IPS DF 4.7 (cell line): Measurements from ENCODE around the gene CDCA4.
"Not testable (repeated sequence)": the region's sequence is repeated elsewhere in the genome, so short reads cannot be mapped to it uniquely, and the experiment has no call there.

ENCODE experiments used
- DNase-seq: peaks from one replicate; pipeline ENCODE4 v3.0.0-alpha.2; 2013; ENCODE audit warnings: low spot score; ENCODE audit errors: extremely low read depth

Gene CDCA4

GRCh38 chr14:105034315-105035039, 13.6 kb upstream of the CDCA4 start:
- DNase-seq = no peak

GRCh38 chr14:105033412-105033900, 12.6 kb upstream of the CDCA4 start:
- not testable (repeated sequence) for DNase-seq

- not testable (repeated sequence) for DNase-seq
These were observed 11.6 kb upstream of the CDCA4 start for GRCh38 chr14:105032451-105032901.

DNA sequence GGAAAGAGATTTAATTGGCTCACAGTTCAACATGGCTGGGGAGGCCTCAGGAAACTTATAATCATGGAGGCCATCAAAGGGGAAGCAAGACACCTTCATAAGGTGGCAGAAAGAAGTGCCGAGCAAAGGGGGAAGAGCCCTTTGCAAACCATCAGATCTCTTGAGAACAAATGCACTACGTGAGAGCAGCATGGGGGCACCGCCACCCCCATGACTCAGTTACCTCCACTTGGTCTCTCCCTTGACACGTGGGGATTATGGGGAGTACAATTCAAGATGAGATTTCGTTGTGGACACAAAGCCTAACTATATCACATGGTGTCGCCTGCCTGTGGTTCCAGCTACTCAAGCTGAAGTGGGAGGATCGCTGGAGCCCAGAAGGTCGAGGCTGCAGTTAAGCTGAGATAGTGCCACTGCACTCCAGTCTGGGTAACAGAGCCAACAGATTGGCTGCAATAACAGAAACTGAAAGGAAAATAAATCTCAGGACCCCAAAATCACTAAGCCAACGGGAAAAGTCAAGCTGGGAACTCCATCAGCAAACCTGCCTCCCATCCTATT, 10.0 kb upstream of the CDCA4 start:
- no peak for DNase-seq

DNA sequence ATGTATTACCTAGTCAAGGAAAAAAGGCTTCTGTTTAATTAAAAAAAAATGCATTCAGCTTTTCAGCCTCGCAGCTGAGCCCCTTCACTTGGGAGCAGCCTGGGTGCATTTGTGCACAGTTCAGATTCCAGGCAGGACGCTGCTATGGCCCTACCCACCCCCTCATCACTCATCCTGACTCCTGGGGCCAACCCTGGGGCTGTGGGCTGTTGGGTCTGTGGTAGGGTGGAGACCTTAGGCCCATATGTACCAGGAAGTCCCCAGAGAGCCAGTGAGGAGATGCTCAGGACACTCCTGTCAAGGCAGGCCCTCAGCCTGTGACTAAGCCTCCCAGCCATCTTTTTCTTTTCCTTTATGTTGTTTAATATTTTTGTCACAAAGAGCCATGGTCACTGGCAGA, 9.3 kb upstream of the CDCA4 start:
- no peak for DNase-seq

DNA sequence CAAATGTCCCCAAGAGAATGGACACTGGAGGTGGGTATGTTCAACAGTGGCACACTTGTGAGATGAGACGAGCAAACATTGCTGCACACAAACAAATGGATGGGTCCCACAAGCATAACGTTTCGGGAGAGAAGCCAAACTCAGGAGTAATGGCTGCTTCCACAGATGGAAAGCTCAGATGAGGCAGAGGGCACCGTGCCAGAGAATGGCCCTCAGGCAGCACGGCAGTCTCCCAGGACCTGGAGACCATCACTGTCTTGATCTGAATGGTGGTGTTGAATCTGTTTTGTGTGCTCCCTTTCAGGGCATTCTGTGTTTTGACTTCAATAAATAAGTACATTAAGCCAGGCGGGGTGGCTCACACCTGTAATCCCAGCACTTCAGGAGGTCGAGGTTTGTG, 8.5 kb upstream of the CDCA4 start:
- no peak for DNase-seq

- DNase-seq = no peak
These were observed 7.5 kb upstream of the CDCA4 start for GRCh38 chr14:105028251-105028927.

GRCh38 chr14:105027718-105028117, 6.8 kb upstream of the CDCA4 start:
- not testable (repeated sequence) for DNase-seq

- no peak for DNase-seq
These were observed 6.1 kb upstream of the CDCA4 start for GRCh38 chr14:105026802-105027563.

GRCh38 chr14:105026033-105026785, 5.3 kb upstream of the CDCA4 start:
- no peak for DNase-seq

DNA sequence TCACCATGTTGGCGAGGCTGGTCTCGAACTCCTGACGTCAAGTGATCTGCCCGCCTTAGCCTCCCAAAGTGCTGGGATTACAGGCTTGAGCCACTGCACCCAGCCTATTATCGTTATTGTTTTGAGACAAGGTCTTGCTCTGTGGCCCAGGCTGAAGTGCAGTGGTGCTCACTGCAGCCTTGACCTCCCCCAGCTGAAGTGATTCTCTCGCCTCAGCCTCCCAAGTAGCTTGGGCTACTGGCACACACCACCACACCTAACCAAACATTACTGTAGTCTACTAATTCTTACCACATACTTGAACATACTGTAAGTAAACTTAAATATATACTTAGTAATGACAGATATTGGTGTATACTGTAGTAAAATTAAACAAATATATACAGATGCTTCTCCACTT, 4.5 kb upstream of the CDCA4 start:
- no peak for DNase-seq

DNA sequence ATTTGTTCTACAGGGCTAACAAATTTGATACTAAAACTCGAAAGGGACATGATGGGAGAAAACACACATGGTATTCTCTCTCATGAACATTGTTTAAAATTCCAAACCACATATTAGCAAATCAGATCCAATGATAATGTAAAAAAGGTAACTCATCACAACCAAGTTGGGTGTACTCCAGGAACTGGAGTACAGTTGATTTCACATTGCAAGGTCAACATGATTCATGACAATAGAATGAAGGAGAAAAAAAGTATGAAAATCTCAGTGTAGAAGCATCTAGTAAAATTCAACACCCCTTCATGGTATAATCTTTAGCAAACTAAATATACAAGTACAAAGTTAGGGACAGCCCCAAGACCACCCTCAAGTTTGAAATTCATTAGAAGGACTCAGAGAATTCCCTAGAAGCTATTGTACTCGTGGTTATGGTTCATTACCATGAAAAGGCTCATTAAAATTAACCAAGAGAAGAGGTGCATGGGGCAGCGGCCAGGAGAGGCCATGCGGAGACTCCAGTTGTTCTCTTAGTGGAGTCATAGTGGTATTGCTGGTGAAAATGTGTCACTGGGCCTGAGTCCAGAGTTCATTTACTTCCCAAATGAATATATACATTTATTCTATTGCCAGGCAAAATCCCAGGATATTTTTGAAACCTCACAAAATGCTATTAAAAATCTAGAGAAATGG, 3.1 kb upstream of the CDCA4 start:
- DNase-seq = no peak

DNA sequence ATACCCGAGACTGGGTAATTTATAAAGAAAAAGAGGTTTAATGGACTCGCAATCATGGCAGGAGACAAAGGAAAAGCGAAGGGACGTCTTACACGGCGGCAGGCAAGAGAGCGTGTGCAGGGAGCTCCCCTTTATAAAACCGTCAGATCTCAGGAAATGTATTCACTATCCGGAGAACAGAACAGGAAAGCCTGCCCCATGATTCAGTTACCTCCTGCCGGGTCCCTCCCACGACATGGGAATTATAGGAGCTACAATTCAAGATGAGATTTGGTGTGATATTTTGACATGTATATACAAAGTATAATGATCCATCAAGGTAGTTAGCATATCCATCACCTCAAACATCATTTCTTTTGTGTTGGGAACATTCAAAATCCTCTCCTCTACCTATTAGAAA, 2.3 kb upstream of the CDCA4 start:
- DNase-seq = no peak

DNA sequence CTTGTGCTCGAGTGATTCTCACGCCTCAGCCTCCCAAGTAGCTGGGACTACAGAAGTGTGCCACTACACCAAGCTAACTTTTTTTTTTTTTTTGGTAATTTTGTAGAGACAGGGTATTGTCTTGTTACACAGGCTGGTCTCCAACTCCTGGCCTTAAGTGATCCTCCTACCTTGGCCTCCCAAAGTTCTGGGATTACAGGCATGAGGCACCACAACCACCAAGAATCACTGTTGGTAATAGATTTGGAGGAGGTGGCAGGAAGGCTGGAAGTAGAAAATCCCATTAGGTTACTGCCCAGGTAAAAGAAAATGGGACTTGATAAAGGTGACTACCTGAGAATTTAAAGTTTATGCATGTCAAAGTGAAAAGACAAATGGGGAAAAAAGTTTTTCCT, 1.4 kb upstream of the CDCA4 start:
- DNase-seq = no peak

DNA sequence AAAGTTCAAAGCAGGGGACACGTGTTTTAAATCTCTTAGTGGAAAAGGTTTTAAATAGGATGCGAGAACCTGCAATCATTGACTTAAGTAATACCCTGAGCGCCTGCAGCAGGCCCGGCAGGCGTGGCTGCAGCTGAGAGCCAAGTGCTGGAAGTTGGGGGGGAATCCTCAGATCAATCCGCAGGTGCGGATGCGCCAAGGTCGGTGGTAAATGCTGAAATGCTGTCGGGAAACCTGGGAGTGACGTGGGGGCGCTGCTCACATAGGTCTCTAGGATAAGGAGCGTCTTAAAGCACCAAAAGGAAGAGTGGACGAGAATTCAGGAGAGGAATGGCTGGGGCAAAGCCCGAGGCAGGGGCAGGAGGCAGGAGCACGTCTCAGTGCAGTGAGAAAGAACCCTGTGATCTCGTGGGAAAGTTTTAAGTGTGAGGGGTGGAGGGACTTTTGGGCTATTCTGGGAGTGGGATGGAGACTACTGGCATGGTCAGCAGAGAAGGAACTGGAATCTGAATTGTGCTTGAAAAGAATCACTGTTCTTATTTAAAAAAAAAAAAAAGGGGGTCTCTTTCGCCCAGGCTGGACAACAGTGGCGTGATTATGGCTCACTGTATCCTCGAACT, 883 bp upstream of the CDCA4 start:
- no peak for DNase-seq

GRCh38 chr14:105019861-105020814, 745 bp downstream of the CDCA4 start:
- DNase-seq = no peak

DNA sequence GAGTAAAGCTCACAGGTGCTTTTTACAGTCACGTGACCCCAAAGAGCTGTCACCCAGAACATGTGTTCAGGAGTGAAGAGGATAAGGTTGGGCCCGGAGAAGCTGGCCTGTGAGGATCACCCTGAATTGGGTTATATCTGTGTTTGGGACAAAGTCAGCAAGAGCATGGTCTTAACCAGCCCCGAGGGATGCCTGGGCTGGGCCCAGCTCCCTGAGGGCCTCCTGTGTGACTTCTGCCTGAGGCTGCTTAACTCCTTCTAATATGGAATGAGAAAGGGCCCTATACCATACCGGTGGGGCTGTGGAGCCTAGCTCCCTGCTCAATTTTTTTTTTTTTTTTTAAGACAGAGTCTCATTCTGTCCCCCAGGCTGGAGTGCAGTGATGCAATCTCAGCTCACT, 2.5 kb downstream of the CDCA4 start:
- DNase-seq = no peak

- no peak for DNase-seq
These were observed 5.0 kb downstream of the CDCA4 start for GRCh38 chr14:105015905-105016304.

- DNase-seq = no peak
These were observed 5.6 kb downstream of the CDCA4 start for GRCh38 chr14:105015242-105015641.
